Measurements from ENCODE around the gene MAMSTR.

The MAMSTR gene

GRCh38 chr19:48674216-48674809 is 45.2 kb downstream of the MAMSTR start:
- TF ChIP-seq ZNF274 (IDR thresholded peaks at IDR 0.05; ENCODE audit: low read depth, low read length): no peak
- no peak overlapping the region for H3K4me3 ChIP-seq (ENCODE audit: low read length)

GRCh38 chr19:48673436-48674100 is 46.0 kb downstream of the MAMSTR start:
- no peak overlapping the region for H3K4me3 ChIP-seq (ENCODE audit: low read length)
- no peak for TF ChIP-seq ZNF274 (IDR thresholded peaks at IDR 0.05; ENCODE audit: low read depth, low read length)

- no peak within 1 kb of the TSS for H3K4me3 ChIP-seq (ENCODE audit: low read length)
- no peak for TF ChIP-seq ZNF274 (IDR thresholded peaks at IDR 0.05; ENCODE audit: low read depth, low read length)
These were observed 46.5 kb downstream of the MAMSTR start, which contains the start of gene NTN5 for GRCh38 chr19:48672994-48673393. Gene NTN5, minus strand, starts transcription at chr19:48673017. Its CDS starts 2,031 bp downstream, at chr19:48670986.

GRCh38 chr19:48671446-48671995 is 48.0 kb downstream of the MAMSTR start:
- no peak overlapping the region for H3K4me3 ChIP-seq (ENCODE audit: low read length)
- TF ChIP-seq ZNF274 (IDR thresholded peaks at IDR 0.05; ENCODE audit: low read depth, low read length): no peak

GRCh38 chr19:48670699-48671445 is 48.7 kb downstream of the MAMSTR start:
- no peak overlapping the region for H3K4me3 ChIP-seq (ENCODE audit: low read length)
- TF ChIP-seq ZNF274 (IDR thresholded peaks at IDR 0.05; ENCODE audit: low read depth, low read length): no peak

- no peak overlapping the region for H3K4me3 ChIP-seq (ENCODE audit: low read length)
- TF ChIP-seq ZNF274 (IDR thresholded peaks at IDR 0.05; ENCODE audit: low read depth, low read length): no peak
These were observed 49.4 kb downstream of the MAMSTR start for GRCh38 chr19:48669903-48670668.

- TF ChIP-seq ZNF274 (IDR thresholded peaks at IDR 0.05; ENCODE audit: low read depth, low read length): no peak
- no peak overlapping the region for H3K4me3 ChIP-seq (ENCODE audit: low read length)
These were observed 50.8 kb downstream of the MAMSTR start for GRCh38 chr19:48668761-48669160.

- no peak for TF ChIP-seq ZNF274 (IDR thresholded peaks at IDR 0.05; ENCODE audit: low read depth, low read length)
These were observed 51.2 kb downstream of the MAMSTR start for GRCh38 chr19:48668332-48668731.

GRCh38 chr19:48665786-48666185 is 53.7 kb downstream of the MAMSTR start:
- H3K4me3 ChIP-seq (ENCODE audit: low read length): no peak overlapping the region
- TF ChIP-seq ZNF274 (IDR thresholded peaks at IDR 0.05; ENCODE audit: low read depth, low read length): no peak

More at GRCh38 chr19:48668332-48668731, 51.2 kb downstream of the MAMSTR start:
- no peak overlapping the region for H3K4me3 ChIP-seq (ENCODE audit: low read length)

GRCh38 chr19:48664476-48664875 is 55.0 kb downstream of the MAMSTR start:
- H3K4me3 ChIP-seq (ENCODE audit: low read length): no peak overlapping the region
- no peak for TF ChIP-seq ZNF274 (IDR thresholded peaks at IDR 0.05; ENCODE audit: low read depth, low read length)

GRCh38 chr19:48663667-48664066 is 55.9 kb downstream of the MAMSTR start:
- no peak for TF ChIP-seq ZNF274 (IDR thresholded peaks at IDR 0.05; ENCODE audit: low read depth, low read length)
- H3K4me3 ChIP-seq (ENCODE audit: low read length): no peak overlapping the region
